ENCODE data around the gene IFT122.
"Not testable (repeated sequence)": the region's sequence is repeated elsewhere in the genome, so short reads cannot be mapped to it uniquely, and the experiment has no call there.

The IFT122 gene

GRCh38 chr3:129474984-129475804 is 35.2 kb downstream of the IFT122 start:
- no peak for DNase-seq

GRCh38 chr3:129475863-129476262 is 35.8 kb downstream of the IFT122 start:
- no peak for DNase-seq

GRCh38 chr3:129476586-129476985 is 36.6 kb downstream of the IFT122 start:
- DNase-seq: no peak

GRCh38 chr3:129481225-129481765 is 41.3 kb downstream of the IFT122 start:
- not testable (repeated sequence) for DNase-seq

- DNase-seq: peak; percentile 55
Measured at GRCh38 chr3:129481766-129482332, 41.8 kb downstream of the IFT122 start.

GRCh38 chr3:129482721-129483120 is 42.7 kb downstream of the IFT122 start:
- no peak for DNase-seq

- DNase-seq: no peak
Measured at GRCh38 chr3:129483870-129484269, 43.8 kb downstream of the IFT122 start.

GRCh38 chr3:129485146-129485545 is 45.1 kb downstream of the IFT122 start:
- not testable (repeated sequence) for DNase-seq

GRCh38 chr3:129485721-129486663 is 46.0 kb downstream of the IFT122 start:
- DNase-seq: no peak

- no peak for DNase-seq
Measured at GRCh38 chr3:129486664-129487035, 46.6 kb downstream of the IFT122 start.

- no peak for DNase-seq
Measured at GRCh38 chr3:129487183-129487867, 47.3 kb downstream of the IFT122 start.

GRCh38 chr3:129487868-129488335 is 47.9 kb downstream of the IFT122 start:
- DNase-seq: not testable (repeated sequence)

GRCh38 chr3:129489258-129489657 is 49.2 kb downstream of the IFT122 start:
- DNase-seq: not testable (repeated sequence)

- peak; percentile 65 for DNase-seq
Measured at GRCh38 chr3:129490273-129490675, 50.2 kb downstream of the IFT122 start.

GRCh38 chr3:129491077-129491476 is 51.1 kb downstream of the IFT122 start:
- DNase-seq: not testable (repeated sequence)

GRCh38 chr3:129491794-129492193 is 51.8 kb downstream of the IFT122 start:
- DNase-seq: no peak

- no peak for DNase-seq
Measured at GRCh38 chr3:129492691-129493090, 52.7 kb downstream of the IFT122 start.

- DNase-seq: no peak
Measured at GRCh38 chr3:129493206-129493605, 53.2 kb downstream of the IFT122 start.

- DNase-seq: not testable (repeated sequence)
Measured at GRCh38 chr3:129494499-129494898, 54.5 kb downstream of the IFT122 start.

- not testable (repeated sequence) for DNase-seq
Measured at GRCh38 chr3:129495006-129495639, 55.1 kb downstream of the IFT122 start.

- DNase-seq: not testable (repeated sequence)
Measured at GRCh38 chr3:129497876-129498275, 57.9 kb downstream of the IFT122 start.
